ENCODE results near the gene GPR137. TPM values are rescaled to one million over a fixed set of nuclear protein-coding genes. Genes with fewer than 3 reads are reported as not detected.

The GPR137 gene
- total RNA-seq, 2 donors from 2014 or later, result 57.7 to 58.4 TPM

- H3K36me3 ChIP-seq (ENCODE audit: control insufficient read depth, insufficient read depth, low read length), result peaks cover 13% of the 10 kb centered on the region
- H3K9ac ChIP-seq (ENCODE audit: extremely low read depth, low read length, poor library complexity, severe bottlenecking), result no peak overlapping the region
- TF ChIP-seq CTCF (conservative IDR thresholded peaks at IDR 0.05), result no peak
- H3K4me1 ChIP-seq (ENCODE audit: control insufficient read depth, insufficient read depth, low read length), result no peaks in the 10 kb centered on the region
- Mint-ChIP-seq H3K27ac (no peak overlapping the region), H3K4me3 (peak overlapping the region; percentile 69), H3K36me3 (ENCODE audit: low read depth) (peaks cover 22% of the 10 kb centered on the region), H3K4me1 (peaks cover 4% of the 10 kb centered on the region), H3K27me3 (ENCODE audit: insufficient read depth) (no peaks in the 10 kb centered on the region), H3K9me3 (no peaks in the 10 kb centered on the region)
- no peaks in the 10 kb centered on the region for H3K9me3 ChIP-seq (ENCODE audit: control insufficient read depth, low read length)
- 94 to 97% methylated on average over 3 of the region's 3 CpGs for WGBS, 2 experiments (ENCODE audit: insufficient coverage in 1 of 2, insufficient read length in 1 of 2)
- no peak overlapping the region for H3K4me3 ChIP-seq (ENCODE audit: low read length)
- H3K27me3 ChIP-seq (ENCODE audit: control insufficient read depth, insufficient read depth, low read length, poor library complexity, severe bottlenecking), result no peaks in the 10 kb centered on the region
- H3K27ac ChIP-seq (ENCODE audit: low read depth, low read length), result no peak overlapping the region
- DNase-seq, result no peak
Measured at GRCh38 chr11:64283092-64283491, 2.6 kb upstream of the GPR137 start.

GRCh38 chr11:64284048-64284961 is 1.3 kb upstream of the GPR137 start, which contains the start of gene BAD:
Gene BAD, minus strand, starts transcription at chr11:64284665. Its CDS starts 297 bp downstream, at chr11:64284368.
- Mint-ChIP-seq H3K36me3 (ENCODE audit: low read depth) (peaks cover 18% of the 10 kb centered on the region), H3K27me3 (ENCODE audit: insufficient read depth) (peaks cover 8% of the 10 kb centered on the region), H3K4me1 (peaks cover 4% of the 10 kb centered on the region), H3K9me3 (no peaks in the 10 kb centered on the region), H3K4me3 (peak within 1 kb of the TSS; percentile 69), H3K27ac (peak within 1 kb of the TSS; percentile 87)
- Histone ChIP-seq H3K36me3 (ENCODE audit: control insufficient read depth, insufficient read depth, low read length) (peaks cover 10% of the 10 kb centered on the region), H3K4me3 (ENCODE audit: low read length) (peak within 1 kb of the TSS; percentile 84), H3K27ac (ENCODE audit: low read depth, low read length) (peak within 1 kb of the TSS; percentile 9), H3K9ac (ENCODE audit: extremely low read depth, low read length, poor library complexity, severe bottlenecking) (peak within 1 kb of the TSS; percentile 77), H3K27me3 (ENCODE audit: control insufficient read depth, insufficient read depth, low read length, poor library complexity, severe bottlenecking) (peaks cover under 1% of the 10 kb centered on the region), H3K9me3 (ENCODE audit: control insufficient read depth, low read length) (no peaks in the 10 kb centered on the region), H3K4me1 (ENCODE audit: control insufficient read depth, insufficient read depth, low read length) (no peaks in the 10 kb centered on the region)
- DNase-seq, result peak; percentile 99
- TF ChIP-seq CTCF (conservative IDR thresholded peaks at IDR 0.05), result no peak
- 10 to 14% methylated on average over 21 to 44 of the region's 44 CpGs for WGBS, 2 experiments (ENCODE audit: insufficient coverage in 1 of 2, insufficient read length in 1 of 2)

GRCh38 chr11:64285885-64286800 is 495 bp downstream of the GPR137 start:
- H3K4me3 ChIP-seq (ENCODE audit: low read length), result peak overlapping the region; percentile 84
- H3K27me3 ChIP-seq (ENCODE audit: control insufficient read depth, insufficient read depth, low read length, poor library complexity, severe bottlenecking), result peaks cover 19% of the 10 kb centered on the region
- no peaks in the 10 kb centered on the region for H3K9me3 ChIP-seq (ENCODE audit: control insufficient read depth, low read length)
- H3K27ac ChIP-seq (ENCODE audit: low read depth, low read length), result no peak overlapping the region
- WGBS, 2 experiments (ENCODE audit: insufficient coverage in 1 of 2, insufficient read length in 1 of 2), result 34 to 75% methylated on average over 15 to 37 of the region's 40 CpGs
- H3K36me3 ChIP-seq (ENCODE audit: control insufficient read depth, insufficient read depth, low read length), result peaks cover 10% of the 10 kb centered on the region
- Mint-ChIP-seq H3K27me3 (ENCODE audit: insufficient read depth) (peaks cover 26% of the 10 kb centered on the region), H3K27ac (no peak overlapping the region), H3K4me3 (peak overlapping the region; percentile 69), H3K36me3 (ENCODE audit: low read depth) (peaks cover 18% of the 10 kb centered on the region), H3K9me3 (no peaks in the 10 kb centered on the region), H3K4me1 (peaks cover 6% of the 10 kb centered on the region)
- H3K4me1 ChIP-seq (ENCODE audit: control insufficient read depth, insufficient read depth, low read length), result no peaks in the 10 kb centered on the region
- no peak for TF ChIP-seq CTCF (conservative IDR thresholded peaks at IDR 0.05)
- no peak for DNase-seq
- peak overlapping the region; percentile 15 for H3K9ac ChIP-seq (ENCODE audit: extremely low read depth, low read length, poor library complexity, severe bottlenecking)

Measured in endodermal cell (in vitro differentiated cells).